Adrenal gland (tissue), 12 donors: ENCODE results near the gene SLC25A6. TPM values are rescaled to one million over a fixed set of nuclear protein-coding genes. Genes with fewer than 3 reads are reported as not detected.
A peak's percentile ranks its signal among the peaks of the same experiment; 100 is the strongest.

ENCODE experiments used
- DNase-seq, 7 donors: peaks; one replicate each; pipeline ENCODE4 v3.0.0-alpha.2; 2019 to 2020
- H3K27ac ChIP-seq, 5 donors: fragments of 200-600 bp; sonication (generic) in 4 of 5; 1 replicate in 3 of 5; 2 replicates in 2 of 5; pipeline versions ENCODE4 v1.5.1 to v1.8.0; 2016 to 2020; ENCODE audit warnings: mild to moderate bottlenecking in 1 of 5
- H3K27me3 ChIP-seq: fragments of 200-600 bp; 2 replicates; pipeline ENCODE4 v1.8.0; 2021
- H3K36me3 ChIP-seq, 2 donors: fragments of 200-600 bp; replicated peaks in 1 of 2; 1 replicate in 1 of 2; 2 replicates in 1 of 2; pipeline versions ENCODE4 v1.5.1 to v1.8.0; 2018 to 2022
- H3K4me1 ChIP-seq, 2 donors: fragments of 200-600 bp; replicated peaks in 1 of 2; 1 replicate in 1 of 2; 2 replicates in 1 of 2; pipeline versions ENCODE4 v1.5.1 to v1.8.0; 2018 to 2021
- H3K4me3 ChIP-seq, 4 donors: fragments of 200-600 bp; sonication (generic) in 3 of 4; one replicate each; pipeline ENCODE4 v1.5.1; 2016 to 2018
- H3K9me3 ChIP-seq, 3 donors: fragments of 200-600 bp; sonication (generic) in 1 of 3; replicated peaks in 1 of 3; 1 replicate in 2 of 3; 2 replicates in 1 of 3; pipeline versions ENCODE4 v1.5.1 to v1.8.0; 2016 to 2021
- CTCF ChIP-seq, 6 experiments: fragments of 450-650 bp in 4 of 6; fragments of 200-600 bp in 2 of 6; sonication (generic) in 1 of 6; IDR thresholded peaks; 1 replicate in 5 of 6; 2 replicates in 1 of 6; pipeline versions ENCODE4 v1.5.1 to v1.8.0; 2016 to 2021; ENCODE audit warnings: antibody characterized with exemption in 6 of 6, mild to moderate bottlenecking in 2 of 6, moderate library complexity in 1 of 6
- POLR2A ChIP-seq, 2 donors: fragments of 450-650 bp; IDR thresholded peaks; one replicate each; pipeline ENCODE4 v1.6.1; 2017; ENCODE audit warnings: antibody characterized with exemption in 2 of 2, mild to moderate bottlenecking in 2 of 2, moderate library complexity in 1 of 2
- WGBS, 4 donors: extraction: QIAGEN DNeasy Blood & Tissue Kit in 2 of 4; methylation state at CpG; one replicate each; pipeline versions ENCODE4 v1.1.5 to v1.1.7; 2013 to 2017; 5-methylcytosine and 5-hydroxymethylcytosine counted together
- intact Hi-C, 2 donors: fragments of 100-400 bp; cut with DNase I; formaldehyde crosslinking; loops; one replicate each; pipeline versions ENCODE4 v1.14.1 to v1.15.0; 2022 to 2023
- polyA plus RNA-seq, 3 donors: library from polyadenylated mRNA; stranded (reverse); fragments of 200-250 nt in 2 of 3; fragments of 350-450 nt in 1 of 3; fragmentation: Illumina TruSeq in 1 of 3; extraction: RNeasy Lipid Tissue Mini Kit (QIAGEN cat#74804) in 1 of 3; gene quantifications; one replicate each; pipeline ENCODE4 v1.2.3, GENCODE V29; 2013 to 2014
- total RNA-seq, 9 donors: library from RNA; depleted of rRNA in 4 of 9; stranded (reverse); fragments of >200 nt in 4 of 9; fragments of 120-200 nt in 1 of 9; fragmentation: NEBNext Ultra II Directional in 1 of 9; extraction: Animal tissue kit (Norgen Biotek cat#: 25700) in 1 of 9; gene quantifications; one replicate each; pipeline versions ENCODE4 v1.1.0 to v1.2.4, GENCODE V29; 2013 to 2023
- donor health status: healthy with polysubstance abuse.
- donor health status: Bipolar disorder and iron deficiency.
- donor health status: DM: yes; HTN: yes; CAD: no.
- donor health status: DM: no; HTN: no; CAD: no.
- donor health status: DM: no; HTN: no; CAD: no.
- donor health status: DM: yes; HTN: yes; CAD: no.

Gene SLC25A6
- total and polyA plus RNA-seq, 12 donors, result 183 to 509 (median 387) TPM

GRCh38 chrX:1401611-1402430 is 9.9 kb upstream of the SLC25A6 start:
- intact Hi-C loops, result no loop called here
- DNase-seq, result peak in 1 of 7 donors; percentile 9
- Histone ChIP-seq H3K27me3 (no peaks in the 10 kb centered on the region), H3K9me3 (no peaks in the 10 kb centered on the region), H3K36me3 (peaks cover 0 to 24% of the 10 kb centered on the region in 2 donors), H3K4me3 (no peak overlapping the region), H3K4me1 (no peaks in the 10 kb centered on the region), H3K27ac (no peak overlapping the region)
- TF ChIP-seq POLR2A (IDR thresholded peaks at IDR 0.05) (no peak), CTCF (IDR thresholded peaks at IDR 0.05) (no peak)
- 85 to 94% (median 91%) methylated on average over 15 to 30 of the region's 30 CpGs for WGBS, 4 donors

- Histone ChIP-seq H3K36me3 (peaks cover 0 to 23% of the 10 kb centered on the region in 2 donors), H3K27ac (no peak overlapping the region), H3K9me3 (no peaks in the 10 kb centered on the region), H3K4me1 (no peaks in the 10 kb centered on the region), H3K4me3 (no peak overlapping the region), H3K27me3 (no peaks in the 10 kb centered on the region)
- intact Hi-C loops, result no loop called here
- WGBS, 4 donors, result 72 to 87% (median 84%) methylated on average over 16 to 27 of the region's 27 CpGs
- peak in 1 of 7 donors; percentile 14 for DNase-seq
- no peak for TF ChIP-seq POLR2A (IDR thresholded peaks at IDR 0.05)
- TF ChIP-seq CTCF (IDR thresholded peaks at IDR 0.05), result no peak
Observed at GRCh38 chrX:1400742-1401471, 9.0 kb upstream of the SLC25A6 start.

GRCh38 chrX:1400049-1400448 is 8.1 kb upstream of the SLC25A6 start:
- 85 to 96% (median 95%) methylated on average over 10 to 12 of the region's 12 CpGs for WGBS, 4 donors
- intact Hi-C loops, result no loop called here
- no peak overlapping the region for H3K27ac ChIP-seq
- TF ChIP-seq POLR2A (IDR thresholded peaks at IDR 0.05) (no peak), CTCF (IDR thresholded peaks at IDR 0.05) (no peak)
- H3K36me3 ChIP-seq, result peaks cover 0 to 15% of the 10 kb centered on the region in 2 donors
- no peak overlapping the region for H3K4me3 ChIP-seq
- H3K9me3 ChIP-seq, result no peaks in the 10 kb centered on the region
- no peaks in the 10 kb centered on the region for H3K4me1 ChIP-seq
- DNase-seq, result peak in 2 of 7 donors; percentile 0 to 11
- H3K27me3 ChIP-seq, result no peaks in the 10 kb centered on the region
